Endothelial cell of umbilical vein (primary cell): ENCODE results near the gene FAM222A.

Source experiments
- CTCF ChIP-seq, 2 donors: IDR thresholded peaks; 1 replicate in 1 of 2; 2 replicates in 1 of 2; pipeline ENCODE4 v1.5.1; 2011; ENCODE audit warnings: low read length in 2 of 2, mild to moderate bottlenecking in 2 of 2, moderate library complexity in 2 of 2, control low read depth in 1 of 2, inconsistent platforms in 1 of 2, low read depth in 1 of 2; ENCODE audit not compliant: insufficient read depth in 1 of 2; ENCODE audit errors: extremely low read depth in 1 of 2
- EZH2 ChIP-seq: IDR thresholded peaks from 2 replicates; pipeline ENCODE4 v1.6.1; 2012; ENCODE audit warnings: borderline replicate concordance, low read depth, mild to moderate bottlenecking, moderate library complexity, low read length, inconsistent platforms; ENCODE audit not compliant: severe bottlenecking
- GATA2 ChIP-seq: IDR thresholded peaks from 2 replicates; pipeline ENCODE4 v1.7.0; 2011; ENCODE audit warnings: low read depth, mild to moderate bottlenecking, moderate library complexity, mixed read lengths, low read length; ENCODE audit not compliant: insufficient read length, insufficient read depth
- JUN ChIP-seq: IDR thresholded peaks from 2 replicates; pipeline ENCODE4 v1.6.1; 2011; ENCODE audit warnings: borderline replicate concordance, low read depth; ENCODE audit not compliant: insufficient read length, insufficient read depth
- MAX ChIP-seq: IDR thresholded peaks from 2 replicates; pipeline ENCODE4 v1.6.1; 2011; ENCODE audit not compliant: insufficient read depth, insufficient read length
- MYC ChIP-seq: IDR thresholded peaks from one replicate; pipeline ENCODE4 v1.6.1; 2011; ENCODE audit warnings: mild to moderate bottlenecking, low read depth, low read length
- POLR2A ChIP-seq: IDR thresholded peaks from 2 replicates; pipeline ENCODE4 v1.6.1; 2012; ENCODE audit warnings: low read depth, mild to moderate bottlenecking, control low read depth, low read length
- POLR2AphosphoS5 ChIP-seq: IDR thresholded peaks from 2 replicates; pipeline ENCODE4 v1.6.1; 2012; ENCODE audit warnings: low read depth, mild to moderate bottlenecking, control low read depth, low read length, moderate library complexity; ENCODE audit not compliant: insufficient read depth

- TF ChIP-seq CTCF (IDR thresholded peaks at IDR 0.05; ENCODE audit: extremely low read depth in 1 of 2, insufficient read depth in 1 of 2, low read depth in 1 of 2, low read length in 2 of 2) (no peak), MAX (no peak), POLR2AphosphoS5 (no peak), EZH2 (no peak), POLR2A (no peak), JUN (no peak), MYC (no peak), GATA2 (no peak)
These were observed 27.1 kb downstream of the FAM222A start for GRCh38 chr12:109740694-109741245.
